Parathyroid adenoma (tissue), 2 donors: ENCODE results near the gene EIPR1.

Experiments used
- H2AFZ ChIP-seq: fragments of 300-600 bp; sonication (generic); one replicate; pipeline ENCODE4 v1.7.0; 2017; ENCODE audit warnings: antibody characterized with exemption, mild to moderate bottlenecking
- H3K27ac ChIP-seq: fragments of 300-600 bp; sonication (generic); one replicate; pipeline ENCODE4 v1.7.0; 2017
- H3K27me3 ChIP-seq: fragments of 300-600 bp; sonication (generic); one replicate; pipeline ENCODE4 v1.7.0; 2017; ENCODE audit warnings: low read length; ENCODE audit not compliant: control insufficient read depth, insufficient read depth
- H3K36me3 ChIP-seq: fragments of 300-600 bp; sonication (generic); one replicate; pipeline ENCODE4 v1.7.0; 2017; ENCODE audit warnings: low read length; ENCODE audit not compliant: control insufficient read depth, insufficient read depth
- H3K4me1 ChIP-seq: fragments of 300-600 bp; sonication (generic); one replicate; pipeline ENCODE4 v1.7.0; 2017; ENCODE audit warnings: control low read depth
- H3K4me2 ChIP-seq: fragments of 300-600 bp; sonication (generic); one replicate; pipeline ENCODE4 v1.7.0; 2017; ENCODE audit warnings: low read length
- H3K4me3 ChIP-seq: fragments of 300-600 bp; sonication (generic); one replicate; pipeline ENCODE4 v1.7.0; 2017; ENCODE audit warnings: low read depth, low read length
- H3K79me2 ChIP-seq: fragments of 300-600 bp; sonication (generic); one replicate; pipeline ENCODE4 v1.7.0; 2017; ENCODE audit warnings: control low read depth
- H3K9ac ChIP-seq: fragments of 300-600 bp; sonication (generic); one replicate; pipeline ENCODE4 v1.7.0; 2017; ENCODE audit warnings: mild to moderate bottlenecking
- H3K9me3 ChIP-seq: fragments of 300-600 bp; sonication (generic); one replicate; pipeline ENCODE4 v1.7.0; 2017; ENCODE audit warnings: low read length; ENCODE audit not compliant: control insufficient read depth
- TF ChIP-seq, protein P1 (sequence below): fragments of 300-600 bp; sonication (generic); IDR thresholded peaks from one replicate; pipeline ENCODE4 v1.7.0; 2017; ENCODE audit warnings: antibody characterized with exemption, mild to moderate bottlenecking
- donor health status: primary hyperparathyroidism.

The EIPR1 gene

DNA sequence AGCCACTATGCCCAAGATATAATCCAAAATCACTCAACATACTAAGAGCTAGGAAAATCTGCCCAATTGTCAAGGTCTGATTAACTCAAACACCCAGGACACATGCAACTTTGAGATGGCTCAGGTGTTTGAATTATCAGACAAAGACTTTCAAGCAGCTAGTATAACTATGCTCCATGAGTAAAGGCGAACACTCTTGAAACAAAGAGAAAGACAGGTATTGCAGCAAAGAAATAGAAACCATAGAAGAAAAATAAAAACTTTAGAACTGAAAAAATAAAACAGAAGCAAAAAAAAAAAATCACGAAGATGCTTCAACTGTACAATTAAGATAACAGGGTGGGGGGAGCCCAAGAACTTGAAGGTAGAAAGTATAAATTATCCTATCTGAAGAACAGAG, 214.2 kb downstream of the EIPR1 start:
- Histone ChIP-seq H3K27me3 (no peaks in the 10 kb centered on the region), H3K4me3 (no peak overlapping the region), H3K4me2 (no peak overlapping the region), H3K27ac (no peak overlapping the region), H3K79me2 (no peaks in the 10 kb centered on the region), H3K36me3 (no peaks in the 10 kb centered on the region), H2AFZ (no peak overlapping the region), H3K4me1 (no peaks in the 10 kb centered on the region), H3K9me3 (no peaks in the 10 kb centered on the region), H3K9ac (no peak overlapping the region)
- TF ChIP-seq, protein P1, sequence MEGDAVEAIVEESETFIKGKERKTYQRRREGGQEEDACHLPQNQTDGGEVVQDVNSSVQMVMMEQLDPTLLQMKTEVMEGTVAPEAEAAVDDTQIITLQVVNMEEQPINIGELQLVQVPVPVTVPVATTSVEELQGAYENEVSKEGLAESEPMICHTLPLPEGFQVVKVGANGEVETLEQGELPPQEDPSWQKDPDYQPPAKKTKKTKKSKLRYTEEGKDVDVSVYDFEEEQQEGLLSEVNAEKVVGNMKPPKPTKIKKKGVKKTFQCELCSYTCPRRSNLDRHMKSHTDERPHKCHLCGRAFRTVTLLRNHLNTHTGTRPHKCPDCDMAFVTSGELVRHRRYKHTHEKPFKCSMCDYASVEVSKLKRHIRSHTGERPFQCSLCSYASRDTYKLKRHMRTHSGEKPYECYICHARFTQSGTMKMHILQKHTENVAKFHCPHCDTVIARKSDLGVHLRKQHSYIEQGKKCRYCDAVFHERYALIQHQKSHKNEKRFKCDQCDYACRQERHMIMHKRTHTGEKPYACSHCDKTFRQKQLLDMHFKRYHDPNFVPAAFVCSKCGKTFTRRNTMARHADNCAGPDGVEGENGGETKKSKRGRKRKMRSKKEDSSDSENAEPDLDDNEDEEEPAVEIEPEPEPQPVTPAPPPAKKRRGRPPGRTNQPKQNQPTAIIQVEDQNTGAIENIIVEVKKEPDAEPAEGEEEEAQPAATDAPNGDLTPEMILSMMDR = no peak

DNA sequence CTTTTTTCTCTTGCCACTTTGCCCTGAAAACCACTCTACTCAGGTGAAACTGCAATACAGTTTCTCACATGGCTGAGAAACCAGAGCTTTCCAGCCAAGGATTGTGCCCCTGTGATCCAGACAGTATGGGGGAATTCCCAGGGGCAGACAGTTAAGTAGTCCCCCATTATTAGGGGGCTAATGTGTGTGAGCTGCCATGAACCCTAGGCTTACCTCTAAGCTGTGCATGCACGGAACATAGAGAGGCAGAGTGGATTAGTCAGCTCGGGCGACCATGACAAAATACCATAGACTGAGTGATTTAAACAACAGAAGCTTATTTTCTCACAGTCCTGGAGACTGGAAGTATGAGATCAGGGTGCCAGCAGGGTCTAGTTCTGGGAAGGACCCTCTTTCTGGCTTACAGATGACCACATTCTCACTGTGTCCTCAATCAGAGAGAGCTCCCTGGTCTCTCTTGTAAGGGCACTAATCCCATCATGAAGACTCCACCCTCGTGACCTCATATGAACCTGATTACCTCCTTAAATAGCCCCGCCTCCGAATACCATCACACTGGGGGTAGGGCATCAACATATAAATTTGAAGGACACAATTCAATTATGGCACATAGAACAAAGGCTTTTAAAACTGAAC, 215.1 kb downstream of the EIPR1 start:
- H3K9ac ChIP-seq = no peak overlapping the region
- H3K79me2 ChIP-seq = no peaks in the 10 kb centered on the region
- H3K9me3 ChIP-seq = no peaks in the 10 kb centered on the region
- no peak overlapping the region for H3K4me2 ChIP-seq
- no peak overlapping the region for H2AFZ ChIP-seq
- H3K4me3 ChIP-seq = no peak overlapping the region
- no peaks in the 10 kb centered on the region for H3K36me3 ChIP-seq
- H3K27me3 ChIP-seq = no peaks in the 10 kb centered on the region
- TF ChIP-seq, protein P1 = no peak
- no peaks in the 10 kb centered on the region for H3K4me1 ChIP-seq
- H3K27ac ChIP-seq = no peak overlapping the region

DNA sequence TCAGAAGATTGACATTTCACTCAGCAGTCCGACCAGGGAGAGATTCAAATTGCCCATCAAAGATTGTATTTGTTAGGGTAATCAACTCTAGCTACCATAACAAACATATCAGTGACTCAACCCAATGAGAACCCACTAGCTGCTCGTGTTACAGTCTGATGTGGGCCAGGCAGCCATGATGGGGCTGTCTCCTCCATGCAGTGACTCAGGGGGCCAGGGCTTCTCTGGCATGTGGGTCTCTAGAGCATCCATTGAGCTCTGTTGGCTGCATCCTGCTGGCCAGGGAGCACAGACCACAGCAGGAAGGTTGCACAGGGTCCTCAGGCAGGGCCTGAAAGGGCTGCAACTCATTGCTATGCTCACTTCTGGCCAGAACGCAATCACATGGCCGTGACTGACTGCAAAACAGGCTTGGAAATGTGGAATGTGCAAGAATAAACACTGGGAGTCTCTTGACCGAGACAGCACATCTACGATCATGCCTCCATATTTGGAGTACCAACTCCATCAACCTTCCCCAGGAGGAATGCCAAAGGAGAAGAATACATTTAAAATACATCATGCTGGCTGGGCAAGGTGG, 216.8 kb downstream of the EIPR1 start:
- H3K9ac ChIP-seq = no peak overlapping the region
- no peak overlapping the region for H2AFZ ChIP-seq
- no peaks in the 10 kb centered on the region for H3K36me3 ChIP-seq
- TF ChIP-seq, protein P1 = no peak
- H3K27ac ChIP-seq = no peak overlapping the region
- H3K9me3 ChIP-seq = no peaks in the 10 kb centered on the region
- H3K4me2 ChIP-seq = no peak overlapping the region
- no peaks in the 10 kb centered on the region for H3K79me2 ChIP-seq
- H3K4me3 ChIP-seq = no peak overlapping the region
- H3K4me1 ChIP-seq = no peaks in the 10 kb centered on the region
- H3K27me3 ChIP-seq = no peaks in the 10 kb centered on the region

DNA sequence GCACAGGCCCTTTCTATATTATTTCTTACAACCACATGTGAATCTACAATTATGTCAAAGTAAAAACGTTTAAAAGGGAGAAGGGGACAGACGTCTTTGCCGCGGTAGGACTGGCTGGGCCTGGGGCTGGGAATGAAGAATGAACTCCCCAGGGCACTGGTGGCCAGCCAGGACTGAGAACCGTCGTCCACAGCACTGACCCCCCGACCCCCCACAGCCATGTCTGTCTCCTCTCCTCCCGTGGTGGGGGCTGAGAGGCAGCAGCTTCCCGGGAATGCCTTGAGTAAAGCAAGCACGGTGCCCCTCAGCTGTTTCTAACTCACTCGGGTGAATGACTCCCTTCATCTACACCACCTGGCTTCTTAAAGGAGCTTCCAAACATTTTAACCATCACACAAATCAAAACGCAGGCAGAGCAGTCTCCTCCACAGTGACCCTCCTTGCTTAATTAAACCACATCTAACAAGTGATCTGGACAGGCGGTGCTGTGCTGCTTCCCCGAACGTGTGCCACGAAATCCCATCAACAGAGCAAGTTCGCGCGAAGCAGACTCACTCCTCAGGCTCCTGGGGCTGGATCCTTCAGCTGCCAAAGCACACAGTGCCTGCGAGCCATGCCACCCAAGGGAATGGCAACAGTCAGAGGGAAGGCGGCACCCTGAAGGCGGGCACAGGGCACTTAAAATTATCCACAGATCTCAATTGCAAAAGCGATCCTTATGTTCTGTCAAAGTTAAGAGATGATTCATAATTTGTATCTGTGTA, 217.7 kb downstream of the EIPR1 start:
- no peak overlapping the region for H2AFZ ChIP-seq
- TF ChIP-seq, protein P1 = no peak
- no peak overlapping the region for H3K4me2 ChIP-seq
- H3K36me3 ChIP-seq = no peaks in the 10 kb centered on the region
- H3K4me3 ChIP-seq = no peak overlapping the region
- no peaks in the 10 kb centered on the region for H3K9me3 ChIP-seq
- no peaks in the 10 kb centered on the region for H3K79me2 ChIP-seq
- no peak overlapping the region for H3K9ac ChIP-seq
- H3K27ac ChIP-seq = no peak overlapping the region
- H3K4me1 ChIP-seq = no peaks in the 10 kb centered on the region
- H3K27me3 ChIP-seq = no peaks in the 10 kb centered on the region
